GM23338 (cell line): ENCODE measurements around the gene ODAPH. TPM values are rescaled to one million over a fixed set of nuclear protein-coding genes. Genes with fewer than 3 reads are reported as not detected.

ENCODE experiments used
- ATAC-seq: fragments of 200-7000 bp; cut with Tn5 transposase; 3 replicates; pipeline ENCODE4 v1.9.1; 2020
- DNase-seq: peaks from one replicate; pipeline ENCODE4 v3.0.0-alpha.2; 2015; ENCODE audit warnings: low spot score
- H2AFZ ChIP-seq: fragments of 200-600 bp; sonication (generic); 2 replicates; pipeline ENCODE4 v1.8.0; 2016; ENCODE audit warnings: antibody characterized with exemption, mild to moderate bottlenecking, moderate library complexity
- H3F3A ChIP-seq: fragments of 200-600 bp; sonication (generic); replicated peaks from 2 replicates; pipeline ENCODE4 v1.8.0; 2017; ENCODE audit warnings: antibody characterized with exemption, mixed run types, low read depth
- H3K27ac ChIP-seq: fragments of 200-600 bp; sonication (generic); 2 replicates; pipeline ENCODE4 v1.6.1; 2016; ENCODE audit warnings: low read depth
- H3K27me3 ChIP-seq: fragments of 200-600 bp; sonication (generic); 2 replicates; pipeline ENCODE4 v1.8.0; 2016; ENCODE audit warnings: mild to moderate bottlenecking, mixed run types, moderate library complexity; ENCODE audit not compliant: insufficient read depth
- H3K36me3 ChIP-seq: fragments of 200-600 bp; sonication (generic); 2 replicates; pipeline ENCODE4 v1.8.0; 2016; ENCODE audit warnings: mild to moderate bottlenecking; ENCODE audit not compliant: insufficient read depth
- H3K4me1 ChIP-seq: fragments of 200-600 bp; sonication (generic); 2 replicates; pipeline ENCODE4 v1.8.0; 2016; ENCODE audit warnings: mild to moderate bottlenecking, moderate library complexity; ENCODE audit not compliant: insufficient read depth
- H3K4me2 ChIP-seq: fragments of 200-600 bp; sonication (generic); 2 replicates; pipeline ENCODE4 v1.7.1; 2017; ENCODE audit warnings: mixed run types
- H3K4me3 ChIP-seq: fragments of 200-600 bp; sonication (generic); 2 replicates; pipeline ENCODE4 v1.6.1; 2016; ENCODE audit warnings: mixed run types
- H3K79me2 ChIP-seq: fragments of 200-600 bp; sonication (generic); replicated peaks from 2 replicates; pipeline ENCODE4 v1.8.0; 2017; ENCODE audit warnings: mild to moderate bottlenecking; ENCODE audit not compliant: insufficient read depth
- H3K9me2 ChIP-seq: fragments of 200-600 bp; sonication (generic); 2 replicates; pipeline ENCODE4 v1.8.0; 2017; ENCODE audit not compliant: insufficient read depth
- H4K20me1 ChIP-seq: fragments of 200-600 bp; sonication (generic); replicated peaks from 2 replicates; pipeline ENCODE4 v1.8.0; 2017; ENCODE audit warnings: mild to moderate bottlenecking; ENCODE audit not compliant: insufficient read depth
- H3K27ac Mint-ChIP-seq: 2 replicates; pipeline ENCODE4 v1.8.0; 2020; ENCODE audit warnings: inconsistent platforms, mild to moderate bottlenecking, moderate library complexity, mixed read lengths
- H3K27me3 Mint-ChIP-seq: 3 replicates; pipeline ENCODE4 v1.8.0; 2022; ENCODE audit warnings: low read depth, mild to moderate bottlenecking, moderate library complexity, mixed read lengths, inconsistent platforms; ENCODE audit not compliant: insufficient read depth, poor library complexity
- H3K36me3 Mint-ChIP-seq: 3 replicates; pipeline ENCODE4 v1.8.0; 2021; ENCODE audit warnings: low read depth, mild to moderate bottlenecking, inconsistent platforms, moderate library complexity, mixed read lengths
- H3K4me1 Mint-ChIP-seq: 3 replicates; pipeline ENCODE4 v1.8.0; 2020; ENCODE audit warnings: mild to moderate bottlenecking, inconsistent platforms, mixed read lengths
- H3K4me3 Mint-ChIP-seq: 3 replicates; pipeline ENCODE4 v1.8.0; 2021; ENCODE audit warnings: moderate library complexity, mild to moderate bottlenecking, inconsistent platforms, mixed read lengths
- H3K9me3 Mint-ChIP-seq: 3 replicates; pipeline ENCODE4 v1.8.0; 2020; ENCODE audit warnings: moderate library complexity, mild to moderate bottlenecking, inconsistent platforms, mixed read lengths
- POLR2AphosphoS5 ChIP-seq: IDR thresholded peaks from 2 replicates; pipeline ENCODE4 v1.6.1; 2016; ENCODE audit warnings: antibody characterized with exemption, low read depth
- STAT1 ChIP-seq: IDR thresholded peaks from one replicate; pipeline ENCODE4 v1.6.1; 2016; ENCODE audit warnings: antibody characterized with exemption; ENCODE audit not compliant: unreplicated experiment
- ZNF114 ChIP-seq: fragments of 250-450 bp; sonication (Bioruptor Pico); IDR thresholded peaks from 2 replicates; pipeline ENCODE4 v1.5.0; 2020; ENCODE audit warnings: mild to moderate bottlenecking, moderate library complexity
- ZNF331 ChIP-seq: fragments of 250-450 bp; sonication (Bioruptor Pico); IDR thresholded peaks from 2 replicates; pipeline ENCODE4 v1.5.0; 2020; ENCODE audit warnings: low read depth, mild to moderate bottlenecking, moderate library complexity
- ZNF462 ChIP-seq: fragments of 250-450 bp; sonication (Bioruptor Pico); IDR thresholded peaks from 2 replicates; pipeline ENCODE4 v1.5.0; 2020; ENCODE audit warnings: mild to moderate bottlenecking, moderate library complexity
- polyA plus RNA-seq: library from polyadenylated mRNA; unstranded; fragments of >200 nt; fragmentation: Nextera tagmentation; extraction: Ambion mirVana; gene quantifications from 2 replicates; pipeline ENCODE4 v1.2.1, GENCODE V29; 2016
- total RNA-seq: library from RNA; depleted of rRNA; stranded (reverse); fragments of >200 nt; shearing (Covaris generic); gene quantifications from 2 replicates; pipeline ENCODE4 v1.2.3, GENCODE V29; 2014

ODAPH gene
- total and polyA plus RNA-seq, 2 experiments from 2014 or later: not detected

GRCh38 chr4:75561789-75562188 is 5.9 kb downstream of the ODAPH start:
- H3K27ac Mint-ChIP-seq: no peak overlapping the region
- no peaks in the 10 kb centered on the region; the same call in 2 of the 3 replicates for H3K36me3 Mint-ChIP-seq
- DNase-seq: peak; percentile 91
- no peak overlapping the region for H3K27ac ChIP-seq
- H4K20me1 ChIP-seq: no peaks in the 10 kb centered on the region
- peaks cover 3% of the 10 kb centered on the region; the same call in 2 of the 3 replicates for H3K9me3 Mint-ChIP-seq
- H3K9me2 ChIP-seq: 0 out of 2 replicates have a peak, but pooled peaks cover under 1% of the 10 kb centered on the region
- H3K4me3 ChIP-seq: no peak overlapping the region
- ATAC-seq: peak; percentile 98
- no peaks in the 10 kb centered on the region for H3F3A ChIP-seq
- H3K4me1 ChIP-seq: no peaks in the 10 kb centered on the region
- no peak overlapping the region for H2AFZ ChIP-seq
- no peak for TF ChIP-seq ZNF114 (CRISPR knock-in tag)
- no peak for TF ChIP-seq ZNF462
- TF ChIP-seq STAT1: no peak
- H3K4me2 ChIP-seq: no peak overlapping the region
- no peaks in the 10 kb centered on the region for H3K79me2 ChIP-seq
- H3K36me3 ChIP-seq: no peaks in the 10 kb centered on the region
- peaks cover 8% of the 10 kb centered on the region for H3K4me1 Mint-ChIP-seq
- peaks cover 4% of the 10 kb centered on the region for H3K27me3 Mint-ChIP-seq
- no peak overlapping the region; the same call in 2 of the 3 replicates for H3K4me3 Mint-ChIP-seq
- H3K27me3 ChIP-seq: no peaks in the 10 kb centered on the region

- peaks cover 19% of the 10 kb centered on the region for H3K9me3 Mint-ChIP-seq
- ATAC-seq (no peak), DNase-seq (no peak)
- no peak overlapping the region for H3K27ac Mint-ChIP-seq
- Histone ChIP-seq H3K36me3 (no peaks in the 10 kb centered on the region), H2AFZ (peak overlapping the region; percentile 58; the same call in 1 of the 2 replicates), H3K9me2 (0 out of 2 replicates have a peak, but pooled peaks cover 4% of the 10 kb centered on the region), H3K4me2 (no peak overlapping the region), H3K4me3 (no peak overlapping the region), H4K20me1 (no peaks in the 10 kb centered on the region), H3K27ac (no peak overlapping the region), H3K27me3 (no peaks in the 10 kb centered on the region), H3K79me2 (no peaks in the 10 kb centered on the region), H3K4me1 (no peaks in the 10 kb centered on the region), H3F3A (no peaks in the 10 kb centered on the region)
- H3K36me3 Mint-ChIP-seq: peaks cover 8% of the 10 kb centered on the region; the same call in 2 of the 3 replicates
- H3K27me3 Mint-ChIP-seq: peaks cover 10% of the 10 kb centered on the region
- peaks cover 8% of the 10 kb centered on the region for H3K4me1 Mint-ChIP-seq
- TF ChIP-seq ZNF331 (CRISPR knock-in tag) (no peak), POLR2AphosphoS5 (no peak)
- no peak overlapping the region for H3K4me3 Mint-ChIP-seq
These were observed 8.2 kb downstream of the ODAPH start for GRCh38 chr4:75564023-75564422.
